Measurements from ENCODE around the gene CXorf58.
A peak's percentile ranks its signal among the peaks of the same experiment; 100 is the strongest.

GRCh38 chrX:23888887-23889501 is 18.8 kb upstream of the CXorf58 start:
- TF ChIP-seq CTCF (IDR thresholded peaks at IDR 0.05) (no peak), BCL3 (IDR thresholded peaks at IDR 0.05) (no peak), USF2 (IDR thresholded peaks at IDR 0.05) (no peak), EP300 (IDR thresholded peaks at IDR 0.05) (peak; percentile 50 to 58; a peak in 2 of 5 replicates)

Data from A549 (cell line).